A549 (cell line): ENCODE data around the gene PELI1. TPM values are rescaled to one million over a fixed set of nuclear protein-coding genes. Genes with fewer than 3 reads are reported as not detected.

Source experiments
- ATAC-seq, 2 experiments: fragments of 200-7000 bp in 1 of 2; fragments of >200 bp in 1 of 2; cut with Nextera tagmentation in 1 of 2; cut with Tn5 transposase in 1 of 2; 3 replicates each; pipeline versions ENCODE4 v1.8.0 to v1.9.1; 2018 to 2020; ENCODE audit warnings: mild to moderate bottlenecking in 1 of 2, moderate library complexity in 1 of 2
- CTCF ChIA-PET: fragments of 300-600 bp; sonication (Branson Sonifier 250); formaldehyde crosslinking; extraction: SDS; loops from one replicate; lab custom pipeline; 2021; ENCODE audit warnings: antibody characterized with exemption, inconsistent platforms; lab: Yijun Ruan, JAX
- POLR2A ChIA-PET: fragments of 350-600 bp; formaldehyde crosslinking; extraction: SDS; loops from one replicate; lab custom pipeline; 2021; ENCODE audit warnings: antibody characterized with exemption, inconsistent platforms; lab: Yijun Ruan, JAX
- DNase-seq, 2 experiments: peaks; one replicate each; pipeline versions ENCODE4 v3.0.0 to v3.0.0-alpha.2; 2011 to 2016; ENCODE audit warnings: low read depth in 1 of 2, low spot score in 1 of 2
- FAIRE-seq: peaks from 2 replicates; lab custom pipeline; 2011; peaks lifted over from hg19 to GRCh38; lab: Jason Lieb, UNC
- H3K27ac ChIP-seq, 2 experiments: fragments of >200 bp; sonication (Bioruptor Twin); formaldehyde crosslinking; 3 replicates each; pipeline ENCODE4 v1.5.1; 2016 to 2017
- H3K4me1 ChIP-seq: fragments of >200 bp; sonication (Bioruptor Twin); formaldehyde crosslinking; 3 replicates; pipeline ENCODE4 v1.6.1; 2016
- H3K4me2 ChIP-seq: fragments of >200 bp; sonication (Bioruptor Twin); formaldehyde crosslinking; 3 replicates; pipeline ENCODE4 v1.6.1; 2016
- H3K4me3 ChIP-seq: fragments of >200 bp; sonication (Bioruptor Twin); formaldehyde crosslinking; 3 replicates; pipeline ENCODE4 v1.5.1; 2016
- H3K9me3 ChIP-seq: fragments of >200 bp; sonication (Bioruptor Twin); formaldehyde crosslinking; 3 replicates; pipeline ENCODE4 v1.6.1; 2016
- BHLHE40 ChIP-seq: IDR thresholded peaks from 2 replicates; pipeline ENCODE4 v1.6.1; 2012; ENCODE audit warnings: low read depth, low read length, inconsistent platforms
- CBX2 ChIP-seq: fragments of 200-600 bp; sonication (generic); IDR thresholded peaks from 2 replicates; pipeline ENCODE4 v1.6.1; 2016; ENCODE audit warnings: low read depth, mild to moderate bottlenecking, borderline replicate concordance
- CEBPB ChIP-seq, 2 experiments: fragments of >200 bp in 1 of 2; sonication (Bioruptor Twin) in 1 of 2; formaldehyde crosslinking in 1 of 2; IDR thresholded peaks; 2 replicates each; pipeline ENCODE4 v1.6.1; 2012 to 2016
- CHD2 ChIP-seq: fragments of 150-350 bp; IDR thresholded peaks from 2 replicates; pipeline ENCODE4 v1.6.1; 2014; ENCODE audit warnings: low read length; ENCODE audit not compliant: partially characterized antibody
- ELK1 ChIP-seq: fragments of 150-350 bp; IDR thresholded peaks from 2 replicates; pipeline ENCODE4 v1.6.1; 2014; ENCODE audit warnings: low read depth, mild to moderate bottlenecking, low read length
- FOXS1 ChIP-seq: fragments of 250-450 bp; sonication (Bioruptor Pico); IDR thresholded peaks from 2 replicates; pipeline ENCODE4 v1.5.0; 2020; ENCODE audit warnings: mild to moderate bottlenecking, moderate library complexity
- HEYL ChIP-seq: fragments of 250-450 bp; sonication (Bioruptor Pico); IDR thresholded peaks from 2 replicates; pipeline ENCODE4 v1.8.0; 2021; ENCODE audit warnings: mild to moderate bottlenecking, moderate library complexity
- HOXB13 ChIP-seq: fragments of 250-450 bp; sonication (Bioruptor Pico); IDR thresholded peaks from 2 replicates; pipeline ENCODE4 v1.5.0; 2020; ENCODE audit warnings: low read depth, mild to moderate bottlenecking, moderate library complexity
- HOXB5 ChIP-seq: fragments of 250-450 bp; sonication (Bioruptor Pico); IDR thresholded peaks from 2 replicates; pipeline ENCODE4 v1.5.0; 2020; ENCODE audit warnings: mild to moderate bottlenecking, moderate library complexity
- KDM1A ChIP-seq: fragments of 200-600 bp; sonication (generic); IDR thresholded peaks from 2 replicates; pipeline ENCODE4 v1.6.1; 2016; ENCODE audit warnings: low read depth, mild to moderate bottlenecking
- KDM5A ChIP-seq: fragments of 200-600 bp; sonication (generic); IDR thresholded peaks from 2 replicates; pipeline ENCODE4 v1.6.1; 2016; ENCODE audit warnings: antibody characterized with exemption, mild to moderate bottlenecking
- MYC ChIP-seq: IDR thresholded peaks from 2 replicates; pipeline ENCODE4 v1.6.1; 2012; ENCODE audit warnings: mild to moderate bottlenecking, inconsistent platforms, low read length, improper control_type of control experiment, borderline replicate concordance
- NFE2L2 ChIP-seq: fragments of 150-350 bp; conservative IDR thresholded peaks from 2 replicates; pipeline ENCODE4 v1.6.1; 2014; ENCODE audit warnings: low read length
- PBX3 ChIP-seq: IDR thresholded peaks from 2 replicates; pipeline ENCODE4 v1.6.1; 2012
- PHF8 ChIP-seq: fragments of 200-600 bp; sonication (generic); IDR thresholded peaks from 2 replicates; pipeline ENCODE4 v1.6.1; 2016; ENCODE audit warnings: low read depth, mild to moderate bottlenecking, antibody characterized with exemption, moderate library complexity, borderline replicate concordance
- POLR2A ChIP-seq: IDR thresholded peaks from 2 replicates; pipeline ENCODE4 v1.6.1; 2012; ENCODE audit warnings: mild to moderate bottlenecking, low read length
- POLR2AphosphoS2 ChIP-seq: conservative IDR thresholded peaks from 2 replicates; pipeline ENCODE4 v1.6.1; 2012; ENCODE audit warnings: low read length, improper control_type of control experiment, inconsistent platforms
- RARB ChIP-seq: fragments of 250-450 bp; sonication (Bioruptor Pico); IDR thresholded peaks from 2 replicates; pipeline ENCODE4 v1.8.0; 2021; ENCODE audit warnings: mild to moderate bottlenecking, moderate library complexity
- RCOR1 ChIP-seq: fragments of 150-350 bp; IDR thresholded peaks from 2 replicates; pipeline ENCODE4 v1.6.1; 2014; ENCODE audit warnings: antibody characterized with exemption, low read length, low read depth
- RNF2 ChIP-seq: fragments of 200-600 bp; sonication (generic); IDR thresholded peaks from 2 replicates; pipeline ENCODE4 v1.6.1; 2016; ENCODE audit warnings: low read depth, mild to moderate bottlenecking, antibody characterized with exemption, moderate library complexity, borderline replicate concordance
- SMC3 ChIP-seq: fragments of >200 bp; sonication (Bioruptor Twin); formaldehyde crosslinking; IDR thresholded peaks from 3 replicates; pipeline ENCODE4 v1.6.1; 2018; ENCODE audit warnings: inconsistent platforms
- SREBF2 ChIP-seq: fragments of 450-650 bp; IDR thresholded peaks from 2 replicates; pipeline ENCODE4 v1.6.1; 2014; ENCODE audit warnings: mild to moderate bottlenecking, moderate library complexity
- ZC3H11A ChIP-seq: fragments of 450-650 bp; IDR thresholded peaks from 2 replicates; pipeline ENCODE4 v1.6.1; 2014; ENCODE audit warnings: antibody characterized with exemption, mild to moderate bottlenecking
- ZNF302 ChIP-seq: fragments of 250-450 bp; sonication (Bioruptor Pico); IDR thresholded peaks from 2 replicates; pipeline ENCODE4 v1.9.0; 2021; ENCODE audit warnings: inconsistent platforms, mild to moderate bottlenecking, moderate library complexity
- ZSCAN20 ChIP-seq: fragments of 250-450 bp; sonication (Bioruptor Pico); IDR thresholded peaks from 2 replicates; pipeline ENCODE4 v1.8.0; 2022; ENCODE audit warnings: mild to moderate bottlenecking, moderate library complexity
- WGBS: methylation state at CpG from one replicate; pipeline ENCODE4 v1.1.6; 2017; ENCODE audit errors: missing lambda C conversion rate; 5-methylcytosine and 5-hydroxymethylcytosine counted together
- polyA plus RNA-seq, 4 experiments: library from polyadenylated mRNA; depleted of rRNA in 3 of 4; stranded (reverse); fragments of >200 nt; fragmentation: RNase III in 1 of 4; extraction: RNeasy Plus Mini Kit Qiagen cat#74134 plus additional on column Dnase treatment in 1 of 4; gene quantifications; 2 replicates in 3 of 4; 3 replicates in 1 of 4; pipeline ENCODE4 v1.2.3, GENCODE V29; 2011 to 2017

Gene PELI1
- polyA plus RNA-seq, 2 of the 4 experiments (the other 2 are of a cell fraction) = 2.1 to 5.1 TPM

- Histone ChIP-seq H3K9me3 (no peaks in the 10 kb centered on the region), H3K4me3 (no peak overlapping the region), H3K4me1 (no peaks in the 10 kb centered on the region; the same call in 2 of the 3 replicates), H3K27ac (no peak overlapping the region), H3K4me2 (no peak overlapping the region)
- ChIA-PET CTCF (no interaction called here), POLR2A (no interaction called here)
- DNase-seq (no peak), ATAC-seq (no peak), FAIRE-seq (no peak)
- TF ChIP-seq KDM5A (no peak), SREBF2 (no peak), ELK1 (no peak), HOXB5 (CRISPR knock-in tag) (no peak)
Observed at GRCh38 chr2:64140665-64141200, 3.5 kb downstream of the PELI1 start.

GRCh38 chr2:64139956-64140355 is 4.3 kb downstream of the PELI1 start:
- WGBS = 86% methylated on average over 2 of the region's 2 CpGs
- ATAC-seq (no peak), DNase-seq (no peak), FAIRE-seq (no peak)
- ChIA-PET CTCF (no interaction called here), POLR2A (no interaction called here)
- Histone ChIP-seq H3K27ac (no peak overlapping the region), H3K4me3 (no peak overlapping the region), H3K9me3 (no peaks in the 10 kb centered on the region), H3K4me1 (no peaks in the 10 kb centered on the region; the same call in 2 of the 3 replicates), H3K4me2 (no peak overlapping the region)
- TF ChIP-seq FOXS1 (CRISPR knock-in tag) = no peak

- POLR2A ChIA-PET = no interaction called here
- no peak overlapping the region for H3K4me2 ChIP-seq
- FAIRE-seq = no peak
Observed at GRCh38 chr2:64137996-64138395, 6.2 kb downstream of the PELI1 start.

GRCh38 chr2:64137567-64137966 is 6.7 kb downstream of the PELI1 start:
- no peak overlapping the region for H3K4me2 ChIP-seq
- no peak for TF ChIP-seq SMC3
- no peak for TF ChIP-seq HOXB13 (CRISPR knock-in tag)
- no peak for TF ChIP-seq POLR2A
- TF ChIP-seq CHD2 = no peak
- no peak for TF ChIP-seq MYC
- no peak for TF ChIP-seq NFE2L2
- no peak for TF ChIP-seq RNF2
- no peak for TF ChIP-seq KDM1A
- TF ChIP-seq, all 56 proteins: peak for 0
- H3K4me3 ChIP-seq = no peak overlapping the region
- 58% methylated on average over 3 of the region's 3 CpGs for WGBS
- H3K27ac ChIP-seq = no peak overlapping the region
- ATAC-seq (no peak), FAIRE-seq (peak; percentile 7), DNase-seq (no peak)
- no peaks in the 10 kb centered on the region for H3K4me1 ChIP-seq
- POLR2A ChIA-PET = no interaction called here
- no peaks in the 10 kb centered on the region for H3K9me3 ChIP-seq
- CTCF ChIA-PET = no interaction called here

More at GRCh38 chr2:64137996-64138395, 6.2 kb downstream of the PELI1 start:
- no peaks in the 10 kb centered on the region for H3K4me1 ChIP-seq
- no peak overlapping the region for H3K27ac ChIP-seq
- H3K9me3 ChIP-seq = no peaks in the 10 kb centered on the region
- TF ChIP-seq ZC3H11A (no peak), HOXB13 (CRISPR knock-in tag) (no peak), CEBPB (IDR thresholded peaks at IDR 0.05) (no peak), CBX2 (no peak), PBX3 (no peak), HEYL (CRISPR knock-in tag) (no peak), RCOR1 (no peak), ZSCAN20 (CRISPR knock-in tag) (no peak), ZNF302 (CRISPR knock-in tag) (no peak), BHLHE40 (no peak), PHF8 (no peak), POLR2AphosphoS2 (no peak), RARB (CRISPR knock-in tag) (no peak), HOXB5 (CRISPR knock-in tag) (no peak)
- DNase-seq (no peak), ATAC-seq (no peak; a peak in 1 of 6 replicates)
- H3K4me3 ChIP-seq = no peak overlapping the region
- 93% methylated on average over 3 of the region's 3 CpGs for WGBS
- CTCF ChIA-PET = no interaction called here
